Astrocyte of the spinal cord (primary cell): ENCODE results near the gene ACSL1.

Source experiments
- DNase-seq: peaks from one replicate; pipeline ENCODE4 v3.0.0; 2011; ENCODE audit warnings: low read depth, low spot score
- H3K4me3 ChIP-seq: 2 replicates; pipeline ENCODE4 v1.5.1; 2011; ENCODE audit warnings: low read depth, mild to moderate bottlenecking, low read length, moderate library complexity
- in situ Hi-C: cut with HindIII; loops from 2 replicates; pipeline ENCODE4 v1.10.0; 2017; ENCODE audit warnings: low sequenced_read_pairs
- TF ChIP-seq, protein P1 (sequence below): IDR thresholded peaks from 2 replicates; pipeline ENCODE4 v1.5.1; 2012; ENCODE audit warnings: low read depth, mild to moderate bottlenecking, low read length, inconsistent platforms

Gene ACSL1

GRCh38 chr4:184768296-184768695 lies 57.5 kb downstream of the ACSL1 start:
- TF ChIP-seq, protein P1, sequence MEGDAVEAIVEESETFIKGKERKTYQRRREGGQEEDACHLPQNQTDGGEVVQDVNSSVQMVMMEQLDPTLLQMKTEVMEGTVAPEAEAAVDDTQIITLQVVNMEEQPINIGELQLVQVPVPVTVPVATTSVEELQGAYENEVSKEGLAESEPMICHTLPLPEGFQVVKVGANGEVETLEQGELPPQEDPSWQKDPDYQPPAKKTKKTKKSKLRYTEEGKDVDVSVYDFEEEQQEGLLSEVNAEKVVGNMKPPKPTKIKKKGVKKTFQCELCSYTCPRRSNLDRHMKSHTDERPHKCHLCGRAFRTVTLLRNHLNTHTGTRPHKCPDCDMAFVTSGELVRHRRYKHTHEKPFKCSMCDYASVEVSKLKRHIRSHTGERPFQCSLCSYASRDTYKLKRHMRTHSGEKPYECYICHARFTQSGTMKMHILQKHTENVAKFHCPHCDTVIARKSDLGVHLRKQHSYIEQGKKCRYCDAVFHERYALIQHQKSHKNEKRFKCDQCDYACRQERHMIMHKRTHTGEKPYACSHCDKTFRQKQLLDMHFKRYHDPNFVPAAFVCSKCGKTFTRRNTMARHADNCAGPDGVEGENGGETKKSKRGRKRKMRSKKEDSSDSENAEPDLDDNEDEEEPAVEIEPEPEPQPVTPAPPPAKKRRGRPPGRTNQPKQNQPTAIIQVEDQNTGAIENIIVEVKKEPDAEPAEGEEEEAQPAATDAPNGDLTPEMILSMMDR: no peak
- in situ Hi-C loops: no loop called here
- no peak overlapping the region for H3K4me3 ChIP-seq
- DNase-seq: no peak

- no peak for DNase-seq
- TF ChIP-seq, protein P1: no peak
- no peak overlapping the region for H3K4me3 ChIP-seq
- in situ Hi-C loops: no loop called here
These were observed 59.3 kb downstream of the ACSL1 start for GRCh38 chr4:184766446-184766845.

DNA sequence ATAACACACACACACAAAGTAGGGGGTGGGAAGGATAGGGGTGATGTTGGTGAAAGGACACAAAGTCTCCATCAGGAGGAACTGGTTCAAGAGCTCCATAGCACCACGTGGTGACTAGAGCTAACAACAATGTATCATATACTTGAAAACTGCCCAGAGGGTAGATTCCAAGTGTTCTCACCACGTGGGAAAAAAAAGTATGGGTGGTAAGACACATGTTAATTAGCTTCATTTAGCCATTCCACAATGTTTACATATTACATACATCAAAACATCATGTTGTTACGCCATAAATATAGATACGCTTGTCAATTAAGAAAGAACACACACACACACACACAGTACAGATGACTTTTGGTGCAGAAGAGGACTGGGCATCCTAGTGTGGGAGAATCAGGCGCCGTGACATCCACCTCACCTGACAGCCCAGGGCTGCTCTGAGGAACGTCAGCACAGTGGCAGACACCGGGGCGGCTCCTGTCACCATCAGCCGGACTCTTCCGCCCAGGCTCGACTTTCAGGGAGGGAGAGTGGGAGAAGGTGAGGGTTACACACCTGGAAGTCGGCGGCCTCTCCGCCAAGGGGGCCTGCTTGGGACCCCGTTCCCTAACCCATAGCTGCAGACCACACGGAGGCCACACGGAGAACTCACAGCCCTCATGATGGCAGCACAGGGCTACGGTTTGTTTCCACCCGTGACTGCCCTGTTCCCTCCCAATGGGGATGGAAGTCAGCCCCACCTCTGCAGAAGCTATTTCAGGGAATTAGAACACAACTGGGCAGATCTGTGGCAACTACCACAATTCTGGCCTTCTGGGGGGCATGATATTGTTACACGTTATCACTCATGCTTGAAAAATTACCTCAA lies 60.1 kb downstream of the ACSL1 start:
- TF ChIP-seq, protein P1: no peak
- no peak overlapping the region for H3K4me3 ChIP-seq
- DNase-seq: no peak
- in situ Hi-C loops: no loop called here

- in situ Hi-C loops: no loop called here
- H3K4me3 ChIP-seq: no peak overlapping the region
- no peak for DNase-seq
- TF ChIP-seq, protein P1: no peak
These were observed 61.2 kb downstream of the ACSL1 start for GRCh38 chr4:184764601-184765000.

GRCh38 chr4:184763150-184763780 lies 62.5 kb downstream of the ACSL1 start:
- H3K4me3 ChIP-seq: no peak overlapping the region
- TF ChIP-seq, protein P1: no peak
- in situ Hi-C loops: no loop called here
- DNase-seq: no peak

- H3K4me3 ChIP-seq: no peak overlapping the region
- TF ChIP-seq, protein P1: no peak
- DNase-seq: no peak
- in situ Hi-C loops: no loop called here
These were observed 63.7 kb downstream of the ACSL1 start for GRCh38 chr4:184762100-184762499.
